Cortex of kidney (tissue), 1 donor: Measurements from ENCODE around the gene ITSN2.

Source experiments
- DNase-seq: peaks from one replicate; lab custom pipeline; 2025; lab: John Stamatoyannopoulos, UW

Gene ITSN2

DNA sequence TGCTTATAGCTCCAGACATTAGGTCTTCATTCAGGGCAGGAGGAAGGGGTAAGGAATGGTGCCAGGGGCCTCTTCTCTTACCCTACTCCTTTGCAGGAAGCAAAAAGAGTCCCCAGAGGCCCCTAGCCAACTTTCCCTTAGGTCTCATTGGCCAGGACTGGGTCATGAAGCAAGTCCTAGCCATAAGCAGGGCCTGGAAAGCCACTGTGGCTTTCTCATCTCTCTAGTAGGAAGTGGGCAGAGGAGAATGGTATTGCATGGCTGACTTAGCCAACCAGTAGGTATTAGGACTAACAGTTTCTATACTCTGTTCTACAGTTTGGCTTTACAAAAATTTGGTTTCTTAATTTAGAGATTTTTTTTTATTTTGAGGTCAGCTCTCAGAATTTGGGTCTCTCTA lies 180.7 kb downstream of the ITSN2 start:
- no peak for DNase-seq

DNA sequence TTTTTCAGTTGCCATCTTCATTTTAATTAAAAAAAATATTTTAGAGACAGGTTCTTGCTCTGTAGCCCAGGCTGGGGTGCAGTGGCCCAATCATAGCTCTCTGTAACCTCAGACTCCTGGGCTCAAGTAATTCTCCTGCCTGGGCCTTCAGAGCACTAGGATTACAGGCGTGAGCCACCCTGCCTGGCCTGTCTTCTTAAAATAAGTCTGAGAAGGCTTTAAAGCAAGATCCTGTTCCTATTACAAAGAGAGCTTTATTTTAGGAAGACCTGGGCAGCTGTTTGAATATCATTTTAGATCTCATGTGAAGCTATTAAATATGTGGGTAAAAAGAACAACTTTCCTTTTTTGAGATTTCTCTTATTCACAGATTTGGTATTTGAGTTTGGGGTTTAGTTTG lies 184.0 kb downstream of the ITSN2 start:
- DNase-seq: no peak

DNA sequence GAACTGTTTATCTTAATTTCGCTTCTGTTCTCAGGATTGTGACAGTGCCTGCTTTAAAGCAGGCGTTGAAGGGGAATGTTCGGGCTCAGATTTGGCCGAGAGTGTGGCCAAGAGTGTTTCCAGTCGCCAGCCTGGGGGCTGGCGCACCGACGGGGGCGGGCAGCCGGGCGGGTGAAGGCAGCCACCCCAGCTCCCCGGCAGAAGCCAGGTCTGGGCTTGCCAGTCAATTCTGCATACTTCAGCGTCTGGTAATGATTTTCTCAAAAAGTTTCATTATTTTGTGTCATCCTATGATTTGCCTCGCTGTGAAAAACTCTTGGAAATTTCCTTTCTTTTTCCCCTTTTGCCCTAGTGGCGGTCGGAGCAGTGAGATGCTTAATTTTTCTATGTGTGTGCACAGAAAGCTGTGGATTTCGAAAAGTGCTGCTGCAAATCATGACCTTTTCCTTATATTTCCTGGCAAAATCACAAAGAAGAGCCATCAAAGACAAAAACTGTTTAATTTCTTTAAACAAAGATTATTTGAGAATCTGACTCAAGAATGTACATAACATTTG lies 184.6 kb downstream of the ITSN2 start:
- DNase-seq: no peak

DNA sequence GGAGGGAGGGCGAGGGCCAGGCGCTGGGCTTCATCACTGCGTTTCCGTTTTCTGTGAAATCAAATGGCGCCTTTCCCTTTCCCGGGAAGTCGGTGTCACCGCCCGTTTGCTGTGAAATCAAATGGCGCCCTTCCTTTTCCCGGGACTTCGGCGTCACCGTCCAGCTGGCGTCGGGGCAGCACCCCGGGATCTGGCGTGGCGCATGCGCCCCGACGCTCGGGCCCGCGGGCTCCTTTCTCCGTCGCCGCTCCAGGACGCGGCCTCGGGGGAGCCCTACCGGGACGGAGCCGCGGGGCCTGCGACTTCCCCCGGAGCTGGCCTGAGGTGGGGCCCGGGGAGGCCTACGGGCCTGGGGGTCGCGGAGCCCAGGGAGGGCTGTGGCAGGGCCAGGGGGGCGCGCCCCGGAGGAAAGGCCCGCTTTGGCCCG lies 185.5 kb downstream of the ITSN2 start, which contains the start of gene FAM228A:
FAM228A (plus strand) TSS at position 203 of the 427 bp plus-strand sequence. CDS start 428 bp downstream, outside the sequence.
- no peak for DNase-seq

DNA sequence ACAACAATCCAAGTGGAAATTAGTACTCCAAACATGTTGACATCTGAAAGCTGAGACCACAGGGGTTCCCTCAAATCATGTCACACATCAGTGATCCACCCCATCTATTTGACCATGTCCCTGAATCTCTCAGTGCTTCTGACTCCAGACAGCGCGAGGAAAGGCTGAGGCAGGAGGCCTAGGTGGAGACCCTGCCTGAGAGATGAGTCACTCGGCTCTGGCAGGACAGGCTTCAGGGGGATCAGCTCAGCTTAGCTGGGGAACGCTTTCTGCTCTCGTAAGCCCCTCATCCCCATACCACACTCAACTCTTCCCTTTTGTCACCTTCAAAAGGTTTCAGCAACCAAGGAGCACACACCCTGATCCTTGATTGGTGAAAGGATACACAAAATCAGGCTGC lies 191.3 kb downstream of the ITSN2 start:
- DNase-seq: no peak

DNA sequence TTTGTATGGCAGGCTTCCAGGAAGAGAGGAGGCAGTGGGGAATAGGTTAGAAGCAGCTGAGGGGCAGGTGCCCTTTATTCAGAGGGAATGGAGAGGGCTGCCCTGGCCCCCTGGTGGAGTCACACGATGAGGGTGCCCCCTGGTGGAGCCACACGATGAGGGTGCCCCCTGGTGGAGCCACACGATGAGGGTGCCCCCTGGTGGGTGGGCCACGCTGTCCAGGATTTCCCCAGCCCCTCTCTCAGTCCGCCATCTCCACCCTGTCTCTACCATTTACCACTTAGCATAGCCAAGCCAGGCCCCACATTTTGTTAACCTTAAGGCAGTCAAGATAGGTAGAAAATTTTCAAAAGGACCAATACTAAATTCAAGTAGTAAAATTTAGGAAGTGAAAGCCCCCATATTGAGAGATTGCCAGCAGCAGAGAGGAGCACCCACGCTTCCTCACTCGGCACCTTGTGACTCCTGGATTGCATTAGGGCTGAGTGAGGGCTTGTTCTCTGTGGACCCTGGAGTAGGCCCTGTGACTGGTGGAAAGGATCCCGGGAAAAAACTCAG lies 195.8 kb downstream of the ITSN2 start:
- DNase-seq: no peak

DNA sequence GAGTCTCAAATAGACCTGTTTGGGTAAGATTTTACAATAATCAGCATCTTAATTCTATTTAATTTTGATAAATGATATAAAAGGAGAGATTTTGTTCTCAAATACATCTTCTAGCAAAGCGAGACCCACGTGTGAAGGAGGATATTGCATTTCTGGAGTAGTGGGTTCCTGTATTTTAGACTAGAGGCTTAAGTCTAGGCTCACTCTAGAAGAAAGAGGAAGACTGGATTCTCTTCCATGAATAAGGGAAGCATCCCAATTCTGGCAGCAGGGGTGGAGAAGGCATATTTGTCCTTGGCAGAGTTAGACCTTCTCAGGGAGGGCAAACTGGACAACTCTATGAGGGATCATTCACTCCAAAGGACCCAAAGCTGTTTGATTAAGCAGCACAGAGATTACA lies 196.7 kb downstream of the ITSN2 start:
- no peak for DNase-seq

DNA sequence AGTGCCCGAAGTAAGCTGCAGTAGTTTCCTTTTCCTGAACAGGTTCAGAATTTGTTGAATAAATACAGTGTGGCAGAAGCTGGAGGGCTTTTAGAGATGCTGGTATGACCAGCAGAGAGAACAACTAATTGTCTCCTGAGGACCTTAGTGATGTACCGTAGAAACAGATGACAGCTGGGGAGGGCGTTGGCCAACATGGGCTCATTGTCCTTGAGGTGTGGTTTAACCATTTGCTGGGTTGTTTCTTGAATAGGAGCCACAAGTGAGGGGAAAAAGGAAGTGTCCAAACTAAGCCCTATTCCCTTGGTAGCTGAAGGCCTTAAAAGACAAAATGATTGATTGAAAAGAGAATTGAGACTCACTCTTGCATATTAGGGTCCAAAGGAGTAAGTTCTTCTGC lies 197.2 kb downstream of the ITSN2 start:
- no peak for DNase-seq

DNA sequence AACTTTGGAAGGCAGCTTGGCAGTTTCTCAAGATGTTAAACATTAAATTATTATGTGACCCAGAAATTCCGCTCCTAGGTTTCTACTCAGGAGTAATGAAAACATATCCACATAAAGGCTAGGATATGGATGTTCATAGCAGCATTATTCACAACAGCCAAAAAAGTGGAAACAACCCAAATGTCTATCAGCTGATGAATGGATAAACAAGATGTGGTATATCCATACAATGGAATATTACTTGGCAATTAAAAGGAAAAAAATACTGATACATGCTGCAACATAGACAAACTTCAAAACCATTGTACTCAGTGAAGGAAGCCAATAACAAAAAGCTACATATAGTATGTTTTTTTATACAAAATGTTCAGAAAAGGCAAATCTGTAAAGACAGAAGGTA lies 197.8 kb downstream of the ITSN2 start:
- DNase-seq: no peak

DNA sequence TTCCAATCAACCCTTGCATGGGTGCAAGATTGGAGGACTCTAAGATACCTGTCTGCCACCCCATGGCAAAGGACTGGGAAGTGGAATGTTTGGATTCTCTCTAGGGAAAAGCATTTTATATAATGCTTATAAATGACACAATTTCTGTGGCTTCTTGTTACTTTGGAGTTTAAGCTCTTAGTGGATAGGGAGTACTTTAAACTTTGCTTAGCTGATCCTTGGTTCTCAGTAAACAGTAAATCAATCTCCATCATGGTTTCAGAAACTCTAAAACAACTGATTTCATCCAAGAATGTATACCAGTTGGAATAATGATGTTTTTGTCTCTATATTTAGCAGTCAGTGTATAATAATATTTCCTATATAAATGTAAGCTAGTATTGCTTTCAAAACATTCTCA lies 199.6 kb downstream of the ITSN2 start:
- DNase-seq: no peak

DNA sequence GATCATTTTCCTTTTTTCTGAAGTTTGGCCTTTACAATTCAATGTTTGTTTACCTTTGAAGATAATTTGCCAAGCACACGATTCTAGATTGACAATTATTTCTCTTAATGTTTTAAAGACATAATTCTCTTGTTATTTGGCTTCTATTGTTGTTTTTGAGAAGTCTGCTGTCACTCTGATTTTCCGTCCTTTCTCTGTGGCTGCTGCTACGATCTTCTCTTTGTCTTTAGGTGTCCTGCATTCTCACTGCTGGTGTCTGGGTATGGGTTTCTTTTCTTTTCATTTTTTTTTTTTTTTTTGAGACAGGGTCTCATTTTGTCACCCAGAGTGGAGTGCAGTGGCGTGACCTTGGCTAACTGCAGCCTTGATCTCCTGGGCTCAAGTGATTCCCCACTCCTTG lies 200.6 kb downstream of the ITSN2 start:
- no peak for DNase-seq

DNA sequence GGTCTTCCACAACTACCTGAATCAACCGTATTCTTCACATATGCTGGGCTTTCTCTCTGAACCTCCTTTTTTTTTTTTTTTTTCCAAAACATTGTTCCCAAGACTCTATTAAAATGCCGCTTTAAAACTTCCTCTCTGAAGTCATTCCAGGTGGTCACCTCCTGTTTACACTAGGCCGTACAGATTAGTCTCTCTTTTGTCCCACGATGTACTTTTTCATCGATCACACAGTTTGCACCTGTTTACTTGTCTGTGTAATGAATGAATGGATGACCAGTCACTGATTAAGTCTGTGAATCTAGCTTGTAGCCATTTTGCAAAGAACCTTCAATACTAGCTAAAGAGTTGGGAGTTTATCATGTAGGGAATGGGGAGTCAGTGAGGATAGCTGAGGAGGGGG lies 202.2 kb downstream of the ITSN2 start:
- no peak for DNase-seq

DNA sequence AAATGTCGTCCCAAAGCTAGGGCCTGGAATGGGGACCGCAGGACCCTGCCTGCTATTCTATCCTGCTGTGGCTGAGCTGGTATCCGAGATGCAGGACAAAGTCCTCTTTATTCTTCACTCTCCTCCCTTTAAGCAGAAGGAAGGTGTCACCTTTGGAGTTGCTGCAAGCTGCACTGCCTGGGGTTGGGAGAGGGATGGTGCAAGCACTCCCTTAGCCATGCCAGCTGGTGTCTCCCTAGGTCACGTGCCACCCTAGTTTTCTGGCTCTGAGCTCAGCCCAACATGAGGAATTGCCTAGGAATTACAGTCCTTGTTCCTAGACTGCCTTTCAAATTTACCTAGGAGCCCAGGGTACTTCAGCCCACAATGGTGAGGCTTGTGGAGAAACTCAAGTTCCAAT lies 206.9 kb downstream of the ITSN2 start:
- no peak for DNase-seq
